ENCODE results near the gene TLR6.

DNA sequence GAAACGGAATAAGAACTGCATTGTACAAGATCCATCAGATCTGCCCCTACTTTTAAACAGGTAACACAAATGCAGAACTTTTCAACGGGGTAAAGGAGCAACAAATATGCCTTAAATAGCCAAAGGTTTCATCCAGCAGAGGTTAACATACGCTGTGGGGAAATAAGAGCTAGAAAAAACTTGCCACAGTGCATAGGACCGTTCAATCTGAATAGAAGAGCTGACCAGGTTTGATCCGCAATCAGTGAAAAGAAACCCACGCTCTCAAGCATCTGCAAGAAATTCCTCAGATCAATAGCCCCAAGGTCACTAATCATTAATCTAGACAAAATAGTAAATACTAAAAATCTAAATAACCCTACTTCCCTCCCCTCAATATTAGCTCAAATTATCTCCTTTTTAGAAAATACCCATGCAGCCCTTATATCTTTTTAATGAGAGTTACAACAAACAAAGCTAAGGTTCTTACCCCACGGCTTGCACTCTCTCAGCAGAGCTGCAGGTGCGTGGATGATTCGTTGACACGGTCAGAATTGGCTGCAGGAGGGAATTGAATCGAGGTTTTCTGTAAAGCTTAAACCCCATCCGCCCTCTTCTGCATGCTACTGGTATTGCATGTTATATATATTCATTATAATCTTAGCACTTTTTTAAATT is 74.0 kb downstream of the TLR6 start, which contains the start of gene TLR10:
- TF ChIP-seq, protein P1, sequence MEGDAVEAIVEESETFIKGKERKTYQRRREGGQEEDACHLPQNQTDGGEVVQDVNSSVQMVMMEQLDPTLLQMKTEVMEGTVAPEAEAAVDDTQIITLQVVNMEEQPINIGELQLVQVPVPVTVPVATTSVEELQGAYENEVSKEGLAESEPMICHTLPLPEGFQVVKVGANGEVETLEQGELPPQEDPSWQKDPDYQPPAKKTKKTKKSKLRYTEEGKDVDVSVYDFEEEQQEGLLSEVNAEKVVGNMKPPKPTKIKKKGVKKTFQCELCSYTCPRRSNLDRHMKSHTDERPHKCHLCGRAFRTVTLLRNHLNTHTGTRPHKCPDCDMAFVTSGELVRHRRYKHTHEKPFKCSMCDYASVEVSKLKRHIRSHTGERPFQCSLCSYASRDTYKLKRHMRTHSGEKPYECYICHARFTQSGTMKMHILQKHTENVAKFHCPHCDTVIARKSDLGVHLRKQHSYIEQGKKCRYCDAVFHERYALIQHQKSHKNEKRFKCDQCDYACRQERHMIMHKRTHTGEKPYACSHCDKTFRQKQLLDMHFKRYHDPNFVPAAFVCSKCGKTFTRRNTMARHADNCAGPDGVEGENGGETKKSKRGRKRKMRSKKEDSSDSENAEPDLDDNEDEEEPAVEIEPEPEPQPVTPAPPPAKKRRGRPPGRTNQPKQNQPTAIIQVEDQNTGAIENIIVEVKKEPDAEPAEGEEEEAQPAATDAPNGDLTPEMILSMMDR (IDR thresholded peaks at IDR 0.05; ENCODE audit: poor library complexity) = peak; percentile 67
- no peak for TF ChIP-seq EZH2phosphoT487 (IDR thresholded peaks at IDR 0.05; ENCODE audit: low read depth, severe bottlenecking, unreplicated experiment)
